Fibroblast of lung (primary cell): ENCODE data around the gene CTBP2.

Experiments
- CTCF ChIP-seq, 2 donors: IDR thresholded peaks in 1 of 2; conservative IDR thresholded peaks in 1 of 2; 1 replicate in 1 of 2; 2 replicates in 1 of 2; pipeline ENCODE4 v1.5.1; 2011 to 2012; ENCODE audit warnings: low read length in 2 of 2, control low read depth in 1 of 2, inconsistent platforms in 1 of 2, low read depth in 1 of 2, mild to moderate bottlenecking in 1 of 2
- EZH2 ChIP-seq: IDR thresholded peaks from 2 replicates; pipeline ENCODE4 v1.5.1; 2012; ENCODE audit warnings: low read length, control low read depth, mild to moderate bottlenecking; ENCODE audit errors: missing control alignments

DNA sequence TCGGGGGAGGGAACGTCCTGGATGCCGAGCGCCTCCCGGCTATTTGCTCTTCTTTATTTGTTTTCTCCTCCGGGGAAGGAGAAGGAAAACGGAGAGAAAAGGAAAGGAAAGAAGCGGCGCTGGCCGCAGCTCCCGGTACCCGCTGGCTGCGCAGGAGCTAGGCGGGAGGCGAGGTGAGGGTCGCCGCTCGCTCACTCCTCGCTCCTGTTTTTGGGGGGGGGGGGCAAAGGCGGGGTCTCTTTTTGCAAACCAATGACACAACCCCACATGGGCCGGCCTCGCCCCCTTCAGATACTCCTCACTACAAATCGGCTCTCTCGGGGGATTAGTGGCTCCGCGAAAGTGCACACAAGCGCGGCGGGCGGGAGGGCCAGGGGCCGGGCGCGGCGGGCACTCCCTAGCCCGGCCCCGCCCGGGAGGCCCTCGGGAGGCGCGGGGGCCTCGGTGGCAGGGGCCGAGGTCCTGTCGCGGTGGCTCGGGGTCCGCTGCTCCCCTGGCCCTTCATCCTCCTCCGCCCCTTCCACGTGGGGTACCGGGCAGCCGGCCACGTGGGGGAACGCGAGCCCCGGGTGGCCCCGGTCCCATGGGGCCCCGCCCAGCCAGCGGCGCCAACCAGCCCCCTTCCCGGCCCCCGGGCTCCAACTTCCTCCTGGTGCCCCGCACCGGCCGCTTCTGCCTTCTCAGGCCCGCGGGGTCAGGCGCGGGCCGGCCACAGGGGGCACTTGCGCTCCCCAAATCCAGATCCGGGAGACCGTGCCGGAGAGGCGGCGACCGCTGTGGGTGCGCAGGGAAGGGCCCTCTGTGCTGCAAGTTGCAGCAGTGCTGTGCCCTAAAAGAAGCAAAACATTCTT lies 718 bp upstream of the CTBP2 start:
- peak; percentile 31 to 50 for TF ChIP-seq CTCF (conservative IDR thresholded peaks at IDR 0.05 in 1 of 2, IDR thresholded peaks at IDR 0.05 in 1 of 2; ENCODE audit: low read depth in 1 of 2, low read length in 2 of 2)
- no peak for TF ChIP-seq EZH2
